K562 (cell line): Measurements from ENCODE around the gene TMEM87A.

Experiments
- CTCF ChIP-seq, 3 experiments: IDR thresholded peaks in 2 of 3; conservative IDR thresholded peaks in 1 of 3; 2 replicates each; pipeline ENCODE4 v1.5.1; 2011 to 2012; ENCODE audit warnings: low read length in 3 of 3, mild to moderate bottlenecking in 3 of 3, control low read depth in 2 of 3, improper control_type of control experiment in 1 of 3, inconsistent platforms in 1 of 3, low read depth in 1 of 3, mixed read lengths in 1 of 3, moderate library complexity in 1 of 3; ENCODE audit not compliant: insufficient read depth in 2 of 3
- ELF2 ChIP-seq: fragments of 250-450 bp; sonication (Bioruptor Pico); IDR thresholded peaks from 2 replicates; pipeline ENCODE4 v1.5.0; 2021; ENCODE audit warnings: mild to moderate bottlenecking
- GTF3C2 ChIP-seq: IDR thresholded peaks from 3 replicates; pipeline ENCODE4 v1.6.1; 2011; ENCODE audit warnings: borderline replicate concordance, mild to moderate bottlenecking, moderate library complexity; ENCODE audit not compliant: insufficient read length; ENCODE audit errors: extremely low read depth
- MYBL2 ChIP-seq, 2 experiments: fragments of 450-650 bp in 1 of 2; sonication (generic) in 1 of 2; formaldehyde crosslinking in 1 of 2; IDR thresholded peaks; 2 replicates each; pipeline versions ENCODE4 v1.6.1 to v1.8.1; 2017 to 2022; ENCODE audit warnings: borderline replicate concordance in 1 of 2, inconsistent platforms in 1 of 2, low read depth in 1 of 2, mild to moderate bottlenecking in 1 of 2, missing genetic modification reagents in 1 of 2, moderate library complexity in 1 of 2
- POLR2A ChIP-seq: fragments of 450-650 bp; conservative IDR thresholded peaks from 2 replicates; pipeline ENCODE4 v1.6.1; 2016

GRCh38 chr15:42233107-42233506, 40.1 kb downstream of the TMEM87A start:
- TF ChIP-seq GTF3C2 (no peak), ELF2 (CRISPR knock-in tag) (no peak), POLR2A (no peak), CTCF (IDR thresholded peaks at IDR 0.05 in 2 of 3, conservative IDR thresholded peaks at IDR 0.05 in 1 of 3; ENCODE audit: insufficient read depth in 2 of 3, low read depth in 1 of 3, low read length in 3 of 3) (no peak), MYBL2 (IDR thresholded peaks at IDR 0.05; ENCODE audit: low read depth) (no peak), MYBL2 (CRISPR knock-in tag; IDR thresholded peaks at IDR 0.05; ENCODE audit: borderline replicate concordance) (no peak)
